SU-DHL-6 (cell line): Measurements from ENCODE around the gene TTLL8.

Experiments
- H2AFZ ChIP-seq: fragments of 200-600 bp; sonication (generic); 2 replicates; pipeline ENCODE4 v1.6.1; 2014; ENCODE audit warnings: low read depth, mild to moderate bottlenecking, moderate library complexity, mixed read lengths, antibody characterized with exemption, low read length; ENCODE audit not compliant: severe bottlenecking
- H3F3A ChIP-seq: fragments of 200-600 bp; shearing (Covaris generic); 2 replicates; pipeline ENCODE4 v1.6.0; 2016; ENCODE audit warnings: antibody characterized with exemption, mild to moderate bottlenecking; ENCODE audit not compliant: insufficient read depth
- H3K27ac ChIP-seq: fragments of 200-600 bp; sonication (generic); 2 replicates; pipeline ENCODE4 v1.5.1; 2016; ENCODE audit warnings: low read depth, mild to moderate bottlenecking, low read length, moderate library complexity, mixed read lengths
- H3K27me3 ChIP-seq: fragments of 200-600 bp; sonication (generic), shearing (Covaris generic); 2 replicates; pipeline ENCODE4 v1.6.0; 2014; ENCODE audit warnings: mild to moderate bottlenecking, low read length
- H3K36me3 ChIP-seq: fragments of 200-600 bp; sonication (generic); 2 replicates; pipeline ENCODE4 v1.6.1; 2014; ENCODE audit warnings: mild to moderate bottlenecking, low read length, mixed read lengths
- H3K4me2 ChIP-seq: fragments of 300-600, 200-600 bp; shearing (Covaris generic), sonication (generic); 2 replicates; pipeline ENCODE4 v1.6.0; 2014; ENCODE audit warnings: low read length, low read depth, mild to moderate bottlenecking; ENCODE audit not compliant: poor library complexity, severe bottlenecking
- H3K4me3 ChIP-seq: fragments of 200-600 bp; sonication (generic); 2 replicates; pipeline ENCODE4 v1.5.1; 2014; ENCODE audit warnings: antibody characterized with exemption, low read length, mild to moderate bottlenecking, mixed read lengths; ENCODE audit not compliant: insufficient read depth, poor library complexity, severe bottlenecking
- H3K79me2 ChIP-seq: fragments of 200-600 bp; sonication (generic); 2 replicates; pipeline ENCODE4 v1.6.1; 2014; ENCODE audit warnings: mild to moderate bottlenecking, low read length, moderate library complexity; ENCODE audit not compliant: insufficient read depth
- H3K9ac ChIP-seq: fragments of 200-600 bp; sonication (generic); 2 replicates; pipeline ENCODE4 v1.7.0; 2014; ENCODE audit warnings: mild to moderate bottlenecking, low read length
- H3K9me2 ChIP-seq: fragments of 200-600 bp; sonication (generic); replicated peaks from 2 replicates; pipeline ENCODE4 v1.6.1; 2014; ENCODE audit warnings: low read length; ENCODE audit not compliant: insufficient read depth
- H3K9me3 ChIP-seq: fragments of 200-600 bp; sonication (generic); 2 replicates; pipeline ENCODE4 v1.6.1; 2014; ENCODE audit warnings: low read length, mixed read lengths; ENCODE audit not compliant: insufficient read depth
- H4K20me1 ChIP-seq: fragments of 200-600 bp; sonication (generic); 2 replicates; pipeline ENCODE4 v1.6.1; 2014; ENCODE audit warnings: low read depth, mild to moderate bottlenecking, antibody characterized with exemption, low read length, moderate library complexity, mixed read lengths
- CTCF ChIP-seq: fragments of 200-600 bp; sonication (generic); IDR thresholded peaks from one replicate; pipeline ENCODE4 v1.5.1; 2017; ENCODE audit warnings: antibody characterized with exemption, mild to moderate bottlenecking, low read length, moderate library complexity; ENCODE audit not compliant: insufficient read depth, poor library complexity, severe bottlenecking
- EZH2phosphoT487 ChIP-seq: fragments of 200-600 bp; sonication (generic), shearing (Covaris generic); conservative IDR thresholded peaks from 2 replicates; pipeline ENCODE4 v1.6.1; 2018; ENCODE audit warnings: mild to moderate bottlenecking, antibody characterized with exemption, low read length, moderate library complexity, mixed read lengths

TTLL8 gene

GRCh38 chr22:50048836-50049235 lies 9.3 kb downstream of the TTLL8 start:
- no peak for TF ChIP-seq CTCF
- TF ChIP-seq EZH2phosphoT487, result no peak
- Histone ChIP-seq H3K9me3 (peaks cover 4% of the 10 kb centered on the region; the same call in 1 of the 2 replicates), H2AFZ (no peak overlapping the region), H4K20me1 (no peaks in the 10 kb centered on the region), H3K4me3 (no peak overlapping the region), H3K27me3 (no peaks in the 10 kb centered on the region), H3K9me2 (no peaks in the 10 kb centered on the region), H3K36me3 (no peaks in the 10 kb centered on the region), H3K27ac (no peak overlapping the region), H3K79me2 (no peaks in the 10 kb centered on the region), H3F3A (no peaks in the 10 kb centered on the region), H3K4me2 (no peak overlapping the region), H3K9ac (no peak overlapping the region)

GRCh38 chr22:50048061-50048765 lies 9.9 kb downstream of the TTLL8 start:
- Histone ChIP-seq H4K20me1 (no peaks in the 10 kb centered on the region), H3K79me2 (no peaks in the 10 kb centered on the region), H3K9me3 (no peaks in the 10 kb centered on the region), H3K4me3 (no peak overlapping the region), H3K27me3 (no peaks in the 10 kb centered on the region), H3K9me2 (no peaks in the 10 kb centered on the region), H3K4me2 (no peak overlapping the region), H3F3A (no peaks in the 10 kb centered on the region), H3K36me3 (no peaks in the 10 kb centered on the region), H2AFZ (no peak overlapping the region), H3K27ac (no peak overlapping the region), H3K9ac (no peak overlapping the region)
- TF ChIP-seq EZH2phosphoT487 (no peak), CTCF (no peak)

- Histone ChIP-seq H4K20me1 (no peaks in the 10 kb centered on the region), H3K79me2 (no peaks in the 10 kb centered on the region), H3K9ac (no peak overlapping the region), H3K27me3 (no peaks in the 10 kb centered on the region), H3F3A (no peaks in the 10 kb centered on the region), H3K36me3 (no peaks in the 10 kb centered on the region), H3K4me2 (no peak overlapping the region), H2AFZ (no peak overlapping the region), H3K9me3 (no peaks in the 10 kb centered on the region), H3K4me3 (no peak overlapping the region), H3K9me2 (no peaks in the 10 kb centered on the region), H3K27ac (no peak overlapping the region)
- TF ChIP-seq CTCF, result no peak
- no peak for TF ChIP-seq EZH2phosphoT487
These were observed 10.8 kb downstream of the TTLL8 start for GRCh38 chr22:50047346-50047745.
